Right lobe of liver (tissue), 4 donors: Measurements from ENCODE around the gene DIRAS2.

ENCODE experiments used
- POLR2A ChIP-seq: fragments of 450-650 bp; IDR thresholded peaks from one replicate; pipeline ENCODE4 v1.6.1; 2017; ENCODE audit warnings: antibody characterized with exemption, mild to moderate bottlenecking
- TF ChIP-seq, protein P1 (sequence below), 4 donors: fragments of 200-600 bp in 3 of 4; fragments of 450-650 bp in 1 of 4; IDR thresholded peaks; one replicate each; pipeline versions ENCODE4 v1.5.1 to v1.8.0; 2016 to 2022; ENCODE audit warnings: antibody characterized with exemption in 4 of 4, mild to moderate bottlenecking in 2 of 4
- donor health status: DM: no; HTN: no; CAD: no.
- donor health status: DM: no; HTN: no; CAD: no.
- donor health status: DM: no; HTN: yes; CAD: no.

GRCh38 chr9:90659650-90660364 lies 17.2 kb upstream of the DIRAS2 start:
- TF ChIP-seq, protein P1, sequence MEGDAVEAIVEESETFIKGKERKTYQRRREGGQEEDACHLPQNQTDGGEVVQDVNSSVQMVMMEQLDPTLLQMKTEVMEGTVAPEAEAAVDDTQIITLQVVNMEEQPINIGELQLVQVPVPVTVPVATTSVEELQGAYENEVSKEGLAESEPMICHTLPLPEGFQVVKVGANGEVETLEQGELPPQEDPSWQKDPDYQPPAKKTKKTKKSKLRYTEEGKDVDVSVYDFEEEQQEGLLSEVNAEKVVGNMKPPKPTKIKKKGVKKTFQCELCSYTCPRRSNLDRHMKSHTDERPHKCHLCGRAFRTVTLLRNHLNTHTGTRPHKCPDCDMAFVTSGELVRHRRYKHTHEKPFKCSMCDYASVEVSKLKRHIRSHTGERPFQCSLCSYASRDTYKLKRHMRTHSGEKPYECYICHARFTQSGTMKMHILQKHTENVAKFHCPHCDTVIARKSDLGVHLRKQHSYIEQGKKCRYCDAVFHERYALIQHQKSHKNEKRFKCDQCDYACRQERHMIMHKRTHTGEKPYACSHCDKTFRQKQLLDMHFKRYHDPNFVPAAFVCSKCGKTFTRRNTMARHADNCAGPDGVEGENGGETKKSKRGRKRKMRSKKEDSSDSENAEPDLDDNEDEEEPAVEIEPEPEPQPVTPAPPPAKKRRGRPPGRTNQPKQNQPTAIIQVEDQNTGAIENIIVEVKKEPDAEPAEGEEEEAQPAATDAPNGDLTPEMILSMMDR (IDR thresholded peaks at IDR 0.05) = no peak
- TF ChIP-seq POLR2A = no peak
